Measurements from ENCODE around the gene CAMTA1. TPM values are rescaled to one million over a fixed set of nuclear protein-coding genes. Genes with fewer than 3 reads are reported as not detected.
A peak's percentile ranks its signal among the peaks of the same experiment; 100 is the strongest.

The CAMTA1 gene
- total RNA-seq, 1 experiment from 2014 or later, result 102 TPM

GRCh38 chr1:7732331-7732730 lies 947.1 kb downstream of the CAMTA1 start:
- in situ Hi-C loops (cut with HindIII; ENCODE audit: low pct_unique_long_range_greater_than_20kb, low sequenced_read_pairs), result no loop called here
- no peak for DNase-seq (ENCODE audit: low read depth)

- DNase-seq (ENCODE audit: low read depth), result no peak
- in situ Hi-C loops (cut with HindIII; ENCODE audit: low pct_unique_long_range_greater_than_20kb, low sequenced_read_pairs), result no loop called here
Measured at GRCh38 chr1:7733276-7733675, 948.0 kb downstream of the CAMTA1 start.

GRCh38 chr1:7738044-7738443 lies 952.8 kb downstream of the CAMTA1 start:
- in situ Hi-C loops (cut with HindIII; ENCODE audit: low pct_unique_long_range_greater_than_20kb, low sequenced_read_pairs), result no loop called here
- DNase-seq (ENCODE audit: low read depth), result no peak

GRCh38 chr1:7743346-7743745 lies 958.1 kb downstream of the CAMTA1 start:
- in situ Hi-C loops (cut with HindIII; ENCODE audit: low pct_unique_long_range_greater_than_20kb, low sequenced_read_pairs), result no loop called here
- no peak for DNase-seq (ENCODE audit: low read depth)

- DNase-seq (ENCODE audit: low read depth), result no peak
- in situ Hi-C loops (cut with HindIII; ENCODE audit: low pct_unique_long_range_greater_than_20kb, low sequenced_read_pairs), result no loop called here
Measured at GRCh38 chr1:7744882-7745281, 959.6 kb downstream of the CAMTA1 start.

- DNase-seq (ENCODE audit: low read depth), result peak; percentile 40
- in situ Hi-C loops (cut with HindIII; ENCODE audit: low pct_unique_long_range_greater_than_20kb, low sequenced_read_pairs), result no loop called here
Measured at GRCh38 chr1:7745783-7746182, 960.5 kb downstream of the CAMTA1 start.

GRCh38 chr1:7747605-7748004 lies 962.4 kb downstream of the CAMTA1 start:
- in situ Hi-C loops (cut with HindIII; ENCODE audit: low pct_unique_long_range_greater_than_20kb, low sequenced_read_pairs), result no loop called here
- DNase-seq (ENCODE audit: low read depth), result no peak

GRCh38 chr1:7749126-7749525 lies 963.9 kb downstream of the CAMTA1 start:
- no peak for DNase-seq (ENCODE audit: low read depth)
- in situ Hi-C loops (cut with HindIII; ENCODE audit: low pct_unique_long_range_greater_than_20kb, low sequenced_read_pairs), result no loop called here

- in situ Hi-C loops (cut with HindIII; ENCODE audit: low pct_unique_long_range_greater_than_20kb, low sequenced_read_pairs), result no loop called here
- no peak for DNase-seq (ENCODE audit: low read depth)
Measured at GRCh38 chr1:7751174-7751573, 965.9 kb downstream of the CAMTA1 start.

GRCh38 chr1:7752512-7753417 lies 967.5 kb downstream of the CAMTA1 start:
- DNase-seq (ENCODE audit: low read depth), result peak; percentile 45
- in situ Hi-C loops (cut with HindIII; ENCODE audit: low pct_unique_long_range_greater_than_20kb, low sequenced_read_pairs), result no loop called here

- in situ Hi-C loops (cut with HindIII; ENCODE audit: low pct_unique_long_range_greater_than_20kb, low sequenced_read_pairs), result no loop called here
- no peak for DNase-seq (ENCODE audit: low read depth)
Measured at GRCh38 chr1:7753641-7754040, 968.4 kb downstream of the CAMTA1 start.

GRCh38 chr1:7754234-7754633 lies 969.0 kb downstream of the CAMTA1 start:
- DNase-seq (ENCODE audit: low read depth), result no peak
- in situ Hi-C loops (cut with HindIII; ENCODE audit: low pct_unique_long_range_greater_than_20kb, low sequenced_read_pairs), result no loop called here

GRCh38 chr1:7755448-7755847 lies 970.2 kb downstream of the CAMTA1 start:
- in situ Hi-C loops (cut with HindIII; ENCODE audit: low pct_unique_long_range_greater_than_20kb, low sequenced_read_pairs), result no loop called here
- no peak for DNase-seq (ENCODE audit: low read depth)

- in situ Hi-C loops (cut with HindIII; ENCODE audit: low pct_unique_long_range_greater_than_20kb, low sequenced_read_pairs), result no loop called here
- no peak for DNase-seq (ENCODE audit: low read depth)
Measured at GRCh38 chr1:7760245-7760644, 975.0 kb downstream of the CAMTA1 start.

- DNase-seq (ENCODE audit: low read depth), result no peak
- in situ Hi-C loops (cut with HindIII; ENCODE audit: low pct_unique_long_range_greater_than_20kb, low sequenced_read_pairs), result no loop called here
Measured at GRCh38 chr1:7761103-7761502, 975.8 kb downstream of the CAMTA1 start.

GRCh38 chr1:7767176-7767575 lies 981.9 kb downstream of the CAMTA1 start:
- no peak for DNase-seq (ENCODE audit: low read depth)
- in situ Hi-C loops (cut with HindIII; ENCODE audit: low pct_unique_long_range_greater_than_20kb, low sequenced_read_pairs), result no loop called here

GRCh38 chr1:7768583-7768982 lies 983.3 kb downstream of the CAMTA1 start:
- no peak for DNase-seq (ENCODE audit: low read depth)
- in situ Hi-C loops (cut with HindIII; ENCODE audit: low pct_unique_long_range_greater_than_20kb, low sequenced_read_pairs), result no loop called here

GRCh38 chr1:7769673-7770412 lies 984.6 kb downstream of the CAMTA1 start:
- in situ Hi-C loops (cut with HindIII; ENCODE audit: low pct_unique_long_range_greater_than_20kb, low sequenced_read_pairs), result no loop called here
- DNase-seq (ENCODE audit: low read depth), result no peak

- DNase-seq (ENCODE audit: low read depth), result peak; percentile 38
- in situ Hi-C loops (cut with HindIII; ENCODE audit: low pct_unique_long_range_greater_than_20kb, low sequenced_read_pairs), result no loop called here
Measured at GRCh38 chr1:7770669-7770996, 985.4 kb downstream of the CAMTA1 start.

All from Caki2 (cell line).